Sciatic nerve (tissue), 2 donors: Measurements from ENCODE around the gene NSA2. TPM values are rescaled to one million over a fixed set of nuclear protein-coding genes. Genes with fewer than 3 reads are reported as not detected.

Experiments
- ATAC-seq: fragments of 200-7000 bp; cut with Tn5 transposase; one replicate; pipeline ENCODE4 v1.9.1; 2020; ENCODE audit warnings: mild to moderate bottlenecking, moderate library complexity
- DNase-seq: peaks from one replicate; pipeline ENCODE4 v3.0.0-alpha.2; 2020; ENCODE audit warnings: low spot score
- intact Hi-C: fragments of 100-400 bp; cut with DNase I; formaldehyde crosslinking; loops from one replicate; pipeline ENCODE4 v1.14.2; 2022
- total RNA-seq: library from RNA; stranded (reverse); fragmentation: NEBNext Ultra II Directional; extraction: Animal tissue kit (Norgen Biotek cat#: 25700); gene quantifications from one replicate; pipeline ENCODE4 v1.2.1, GENCODE V29; 2021
- donor health status: DM: no; HTN: no; CAD: no.
- donor health status: DM: no; HTN: no; CAD: no.

Gene NSA2
- total RNA-seq, 1 donor from 2014 or later = 48.5 TPM

- DNase-seq (no peak), ATAC-seq (no peak)
- intact Hi-C loops = no loop called here
These were observed 34.1 kb downstream of the NSA2 start for GRCh38 chr5:74801197-74801596.

GRCh38 chr5:74801941-74802340 lies 34.9 kb downstream of the NSA2 start:
- ATAC-seq (no peak), DNase-seq (no peak)
- intact Hi-C loops = no loop called here

DNA sequence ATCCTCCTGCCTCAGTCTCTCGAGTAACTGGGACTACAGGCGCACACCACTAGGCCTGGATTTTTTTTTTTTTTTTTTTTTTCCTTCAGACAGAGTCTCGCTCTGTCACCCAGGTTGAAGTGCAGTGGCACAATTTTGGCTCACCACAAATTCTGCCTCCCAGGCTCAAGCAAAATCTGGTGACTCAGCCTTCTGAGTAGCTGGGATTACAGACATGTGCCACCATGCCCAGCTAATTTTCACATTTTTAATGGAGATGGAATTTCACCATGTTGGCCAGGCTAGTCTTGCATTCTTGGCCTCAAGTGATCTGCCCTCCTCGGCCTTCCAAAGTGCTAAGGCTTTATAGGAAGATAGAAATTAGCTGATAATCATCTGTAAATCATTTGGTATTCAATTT lies 43.9 kb downstream of the NSA2 start:
- DNase-seq (no peak), ATAC-seq (no peak)
- intact Hi-C loops = no loop called here

GRCh38 chr5:74816875-74817274 lies 49.8 kb downstream of the NSA2 start:
- intact Hi-C loops = no loop called here
- ATAC-seq (no peak), DNase-seq (no peak)

DNA sequence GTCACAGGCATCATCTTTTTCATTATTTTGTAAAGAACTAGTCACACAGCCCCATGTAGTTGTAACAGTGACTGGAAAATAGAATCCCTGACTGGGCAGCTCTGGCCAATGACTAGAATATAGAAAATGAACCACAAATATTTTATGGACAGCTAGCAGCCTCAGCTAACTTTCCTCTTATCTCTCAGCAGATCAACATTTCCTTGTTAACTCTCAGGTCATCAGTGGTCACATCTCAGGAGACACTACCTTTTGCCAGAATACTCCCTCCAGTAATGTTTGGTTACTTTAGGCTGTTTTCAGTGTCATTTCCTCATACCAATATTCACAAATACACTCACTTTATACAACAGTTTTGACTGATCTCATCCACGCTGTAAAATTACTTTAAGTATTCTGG lies 55.2 kb downstream of the NSA2 start:
- no peak for ATAC-seq
- no peak for DNase-seq
- intact Hi-C loops = no loop called here

- DNase-seq = no peak
- intact Hi-C loops = no loop called here
- ATAC-seq = no peak
These were observed 62.4 kb downstream of the NSA2 start for GRCh38 chr5:74829413-74829812.

Other genes starting within 250 kb of the NSA2 start
- gene ENC1, start 126.5 kb upstream of the NSA2 start, total RNA-seq = 6.6 TPM
- gene HEXB, start 82.0 kb upstream of the NSA2 start, total RNA-seq = 103 TPM
- gene GFM2, start 132 bp upstream of the NSA2 start, total RNA-seq = 21.1 TPM
- gene FAM169A, start 99.1 kb downstream of the NSA2 start, total RNA-seq = 11.4 TPM